CD14-positive monocyte (primary cell): ENCODE data around the gene UNK. TPM values are rescaled to one million over a fixed set of nuclear protein-coding genes. Genes with fewer than 3 reads are reported as not detected.

Experiments
- DNase-seq, 3 donors: peaks; one replicate each; pipeline ENCODE4 v3.0.0-alpha.2; 2011 to 2022
- H2AFZ ChIP-seq: 2 replicates; pipeline ENCODE4 v1.6.0; 2012; ENCODE audit warnings: mild to moderate bottlenecking, low read depth, low read length, inconsistent platforms; ENCODE audit not compliant: insufficient read depth, poor library complexity, severe bottlenecking
- H3K27ac ChIP-seq, 2 donors: 1 replicate in 1 of 2; 2 replicates in 1 of 2; pipeline ENCODE4 v1.5.1; 2012 to 2013; ENCODE audit warnings: low read length in 2 of 2, control low read depth in 1 of 2, inconsistent platforms in 1 of 2, low read depth in 1 of 2, mild to moderate bottlenecking in 1 of 2
- H3K27me3 ChIP-seq, 2 donors: one replicate each; pipeline versions ENCODE4 v1.6.0 to v1.6.1; 2011 to 2013; ENCODE audit warnings: low read length in 2 of 2; ENCODE audit not compliant: control insufficient read depth in 2 of 2, insufficient read depth in 2 of 2
- H3K36me3 ChIP-seq, 2 donors: replicated peaks in 1 of 2; 1 replicate in 1 of 2; 2 replicates in 1 of 2; pipeline versions ENCODE4 v1.5.1 to v1.6.1; 2012 to 2013; ENCODE audit warnings: low read length in 2 of 2, control low read depth in 1 of 2, inconsistent platforms in 1 of 2, mild to moderate bottlenecking in 1 of 2; ENCODE audit not compliant: insufficient read depth in 2 of 2, control insufficient read depth in 1 of 2
- H3K4me1 ChIP-seq, 2 donors: 1 replicate in 1 of 2; 2 replicates in 1 of 2; pipeline versions ENCODE4 v1.5.1 to v1.6.1; 2012 to 2013; ENCODE audit warnings: low read length in 2 of 2, control low read depth in 1 of 2, inconsistent platforms in 1 of 2, mild to moderate bottlenecking in 1 of 2, moderate library complexity in 1 of 2; ENCODE audit not compliant: insufficient read depth in 2 of 2, control insufficient read depth in 1 of 2
- H3K4me2 ChIP-seq: replicated peaks from 2 replicates; pipeline ENCODE3; 2012; ENCODE audit warnings: low read length, moderate library complexity, mild to moderate bottlenecking; ENCODE audit not compliant: poor library complexity, severe bottlenecking; ENCODE audit errors: extremely low read depth
- H3K4me3 ChIP-seq, 3 experiments: fragments of 200-600 bp in 1 of 3; sonication (generic) in 1 of 3; replicated peaks in 1 of 3; 1 replicate in 2 of 3; 2 replicates in 1 of 3; pipeline ENCODE4 v1.5.1; 2011 to 2013; ENCODE audit warnings: low read length in 3 of 3, mild to moderate bottlenecking in 3 of 3, control low read depth in 2 of 3, low read depth in 2 of 3, inconsistent platforms in 1 of 3, moderate library complexity in 1 of 3
- H3K79me2 ChIP-seq: 2 replicates; pipeline ENCODE4 v1.6.0; 2012; ENCODE audit warnings: mild to moderate bottlenecking, control low read depth, inconsistent platforms, low read length, moderate library complexity; ENCODE audit not compliant: insufficient read depth
- H3K9ac ChIP-seq: 2 replicates; pipeline ENCODE4 v1.6.0; 2017; ENCODE audit warnings: low read length, mild to moderate bottlenecking; ENCODE audit not compliant: insufficient read depth, poor library complexity, severe bottlenecking
- H3K9me3 ChIP-seq, 2 donors: replicated peaks in 1 of 2; 1 replicate in 1 of 2; 2 replicates in 1 of 2; pipeline versions ENCODE4 v1.5.1 to v1.6.1; 2012 to 2013; ENCODE audit warnings: low read length in 2 of 2, control low read depth in 1 of 2; ENCODE audit not compliant: control insufficient read depth in 1 of 2, insufficient read depth in 1 of 2
- H4K20me1 ChIP-seq: 2 replicates; pipeline ENCODE4 v1.6.0; 2012; ENCODE audit warnings: mild to moderate bottlenecking, low read length, control low read depth, moderate library complexity; ENCODE audit not compliant: insufficient read depth
- H3K27ac Mint-ChIP-seq, 7 donors: one replicate each; pipeline ENCODE4 v1.8.0; 2020; ENCODE audit warnings: mild to moderate bottlenecking in 7 of 7, mixed read lengths in 7 of 7, moderate library complexity in 6 of 7, inconsistent platforms in 2 of 7
- H3K27me3 Mint-ChIP-seq, 3 donors: one replicate each; pipeline ENCODE4 v1.8.0; 2021 to 2022; ENCODE audit warnings: low read depth in 3 of 3, mild to moderate bottlenecking in 3 of 3, mixed read lengths in 3 of 3, moderate library complexity in 3 of 3, inconsistent platforms in 1 of 3
- H3K36me3 Mint-ChIP-seq, 2 donors: one replicate each; pipeline ENCODE4 v1.8.0; 2020; ENCODE audit warnings: mixed read lengths in 2 of 2, inconsistent platforms in 1 of 2, mild to moderate bottlenecking in 1 of 2
- H3K4me1 Mint-ChIP-seq: one replicate; pipeline ENCODE4 v1.8.0; 2020; ENCODE audit warnings: mild to moderate bottlenecking, mixed read lengths
- H3K4me3 Mint-ChIP-seq, 2 donors: one replicate each; pipeline ENCODE4 v1.8.0; 2020; ENCODE audit warnings: mild to moderate bottlenecking in 2 of 2, mixed read lengths in 2 of 2, moderate library complexity in 1 of 2
- H3K9me3 Mint-ChIP-seq, 7 donors: one replicate each; pipeline ENCODE4 v1.8.0; 2020 to 2022; ENCODE audit warnings: mixed read lengths in 7 of 7, mild to moderate bottlenecking in 6 of 7, moderate library complexity in 6 of 7, inconsistent platforms in 2 of 7
- CTCF ChIP-seq: fragments of 200-600 bp; IDR thresholded peaks from one replicate; pipeline ENCODE4 v1.8.0; 2022; ENCODE audit warnings: antibody characterized with exemption, mild to moderate bottlenecking
- WGBS: methylation state at CpG from one replicate; pipeline ENCODE4 v1.1.5; 2013; ENCODE audit warnings: missing lambda C conversion rate; ENCODE audit not compliant: insufficient coverage; 5-methylcytosine and 5-hydroxymethylcytosine counted together
- intact Hi-C, 2 donors: fragments of 100-400 bp; cut with micrococcal nuclease; formaldehyde crosslinking; loops; one replicate each; pipeline versions ENCODE4 v1.15.0 to v1.15.1; 2023
- polyA plus RNA-seq, 3 donors: library from polyadenylated mRNA; depleted of rRNA in 1 of 3; unstranded in 2 of 3; stranded (reverse) in 1 of 3; fragments of 300-500 nt in 2 of 3; fragments of >200 nt in 1 of 3; fragmentation: Illumina TruSeq in 2 of 3; gene quantifications; 1 replicate in 2 of 3; 2 replicates in 1 of 3; pipeline ENCODE4 v1.2.3, GENCODE V29; 2012 to 2021

Gene UNK
- polyA plus RNA-seq, 3 donors: 6.3 to 12.9 (median 7.8) TPM

DNA sequence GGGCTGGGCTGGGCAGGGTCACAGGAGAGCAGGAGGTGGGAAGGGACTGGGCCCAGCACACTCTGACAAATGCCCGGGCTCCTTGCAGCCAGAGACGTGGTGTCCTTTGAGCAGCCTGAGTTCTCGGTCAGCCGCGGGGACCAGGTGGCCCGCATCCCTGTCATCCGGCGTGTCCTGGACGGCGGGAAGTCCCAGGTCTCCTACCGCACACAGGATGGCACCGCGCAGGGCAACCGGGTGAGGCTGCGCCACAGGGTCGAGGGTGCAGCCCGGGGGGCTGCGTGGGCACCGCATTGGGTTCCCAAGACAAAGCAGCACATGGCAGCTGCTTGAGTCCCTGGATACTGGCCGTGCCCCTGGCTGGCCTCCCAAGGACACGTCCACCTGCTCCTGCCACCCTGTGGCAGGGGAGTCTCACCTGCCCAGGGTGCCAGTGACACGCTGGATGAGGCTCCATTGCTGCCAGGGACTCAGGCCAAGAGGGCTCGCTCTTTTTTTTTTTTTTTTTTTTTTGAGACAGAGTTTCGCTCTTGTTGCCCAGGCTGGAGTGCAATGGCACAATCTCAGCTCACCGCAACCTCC, 40.9 kb upstream of the UNK start:
- Mint-ChIP-seq H3K27ac (no peak overlapping the region), H3K4me1 (peaks cover 7% of the 10 kb centered on the region), H3K4me3 (no peak overlapping the region), H3K36me3 (no peaks in the 10 kb centered on the region), H3K9me3 (no peaks in the 10 kb centered on the region), H3K27me3 (peaks cover 0 to 3% (median 2%) of the 10 kb centered on the region in 3 donors)
- no peaks in the 10 kb centered on the region for H3K79me2 ChIP-seq
- TF ChIP-seq CTCF: no peak
- intact Hi-C loops: loop anchor here in 1 of 2 donors (5.0 kb wide), 1 partner anchor 36 kb away; no protein-coding TSS in a partner anchor
- H3K9ac ChIP-seq: no peak overlapping the region
- no peaks in the 10 kb centered on the region for H4K20me1 ChIP-seq
- no peaks in the 10 kb centered on the region for H3K27me3 ChIP-seq
- no peak overlapping the region for H3K27ac ChIP-seq
- H3K36me3 ChIP-seq: no peaks in the 10 kb centered on the region
- no peak overlapping the region for H3K4me2 ChIP-seq
- no peak overlapping the region for H3K4me3 ChIP-seq
- no peaks in the 10 kb centered on the region for H3K9me3 ChIP-seq
- 98% methylated on average over 21 of the region's 25 CpGs for WGBS
- no peak for DNase-seq
- no peak overlapping the region for H2AFZ ChIP-seq
- peaks cover 6 to 8% of the 10 kb centered on the region in 2 donors for H3K4me1 ChIP-seq

DNA sequence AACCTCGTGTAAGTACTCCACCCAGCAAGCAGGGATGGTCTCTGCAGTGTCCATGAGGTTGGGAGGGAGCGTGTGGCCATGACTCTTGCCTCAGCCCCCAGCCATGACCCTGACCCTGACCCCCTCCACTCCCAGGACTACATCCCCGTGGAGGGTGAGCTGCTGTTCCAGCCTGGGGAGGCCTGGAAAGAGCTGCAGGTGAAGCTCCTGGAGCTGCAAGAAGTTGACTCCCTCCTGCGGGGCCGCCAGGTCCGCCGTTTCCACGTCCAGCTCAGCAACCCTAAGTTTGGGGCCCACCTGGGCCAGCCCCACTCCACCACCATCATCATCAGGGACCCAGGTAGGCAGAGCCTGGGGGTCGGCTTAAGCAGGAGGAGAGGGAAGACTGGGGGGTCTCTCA, 35.9 kb upstream of the UNK start:
- Histone ChIP-seq H4K20me1 (no peaks in the 10 kb centered on the region), H3K27me3 (peaks cover 0 to 4% of the 10 kb centered on the region in 2 donors), H3K36me3 (no peaks in the 10 kb centered on the region), H3K9me3 (no peaks in the 10 kb centered on the region), H3K9ac (no peak overlapping the region), H3K4me3 (no peak overlapping the region), H2AFZ (no peak overlapping the region), H3K4me1 (peaks cover 11 to 20% of the 10 kb centered on the region in 2 donors), H3K27ac (no peak overlapping the region), H3K79me2 (no peaks in the 10 kb centered on the region), H3K4me2 (no peak overlapping the region)
- Mint-ChIP-seq H3K4me3 (no peak overlapping the region), H3K9me3 (no peaks in the 10 kb centered on the region), H3K27ac (no peak overlapping the region), H3K36me3 (no peaks in the 10 kb centered on the region), H3K4me1 (peaks cover 16% of the 10 kb centered on the region), H3K27me3 (peaks cover 7 to 14% (median 10%) of the 10 kb centered on the region in 3 donors)
- WGBS: 89% methylated on average over 3 of the region's 9 CpGs
- no peak for DNase-seq
- intact Hi-C loops: loop anchor here in 1 of 2 donors (1.0 kb wide), 2 partner anchors 73 to 115 kb away; partner anchors contain the start of gene SMIM5
- TF ChIP-seq CTCF: no peak
